Neural crest cell (in vitro differentiated cells): ENCODE results near the gene FMN1. TPM values are rescaled to one million over a fixed set of nuclear protein-coding genes. Genes with fewer than 3 reads are reported as not detected.

Experiments
- DNase-seq: peaks from one replicate; pipeline ENCODE4 v3.0.0; 2021; ENCODE audit warnings: low read depth, mixed read lengths, low spot score
- H3K27ac Mint-ChIP-seq: one replicate; pipeline ENCODE4 v1.8.0; 2021; ENCODE audit warnings: mild to moderate bottlenecking, mixed read lengths; ENCODE audit not compliant: unreplicated experiment
- H3K27me3 Mint-ChIP-seq: 2 replicates; pipeline ENCODE4 v1.8.0; 2021; ENCODE audit warnings: low read depth, mild to moderate bottlenecking, mixed read lengths
- H3K36me3 Mint-ChIP-seq: 2 replicates; pipeline ENCODE4 v1.8.0; 2021; ENCODE audit warnings: low read depth, mild to moderate bottlenecking, mixed read lengths
- H3K4me1 Mint-ChIP-seq: 2 replicates; pipeline ENCODE4 v1.8.0; 2021; ENCODE audit warnings: mixed read lengths
- H3K4me3 Mint-ChIP-seq: one replicate; pipeline ENCODE4 v1.8.0; 2021; ENCODE audit warnings: mild to moderate bottlenecking, mixed read lengths
- H3K9me3 Mint-ChIP-seq: 2 replicates; pipeline ENCODE4 v1.8.0; 2021; ENCODE audit warnings: mixed read lengths
- CTCF ChIP-seq: fragments of 200-600 bp; sonication (generic); conservative IDR thresholded peaks from 2 replicates; pipeline ENCODE4 v1.5.0; 2021; ENCODE audit warnings: antibody characterized with exemption, mild to moderate bottlenecking
- total RNA-seq: library from RNA; stranded (reverse); gene quantifications from 2 replicates; pipeline ENCODE4 v1.2.1, GENCODE V29; 2021

The FMN1 gene
- total RNA-seq, 1 donor from 2014 or later: 0.70 TPM

- Mint-ChIP-seq H3K4me3 (no peak overlapping the region), H3K4me1 (no peaks in the 10 kb centered on the region), H3K27me3 (no peaks in the 10 kb centered on the region), H3K9me3 (peaks cover 3% of the 10 kb centered on the region), H3K36me3 (no peaks in the 10 kb centered on the region), H3K27ac (no peak overlapping the region)
- no peak for TF ChIP-seq CTCF
- no peak for DNase-seq
Observed at GRCh38 chr15:32787949-32788348, 406.6 kb downstream of the FMN1 start.

GRCh38 chr15:32786906-32787305 lies 407.6 kb downstream of the FMN1 start:
- Mint-ChIP-seq H3K4me3 (no peak overlapping the region), H3K27me3 (no peaks in the 10 kb centered on the region), H3K36me3 (no peaks in the 10 kb centered on the region), H3K9me3 (peaks cover 2% of the 10 kb centered on the region), H3K4me1 (peaks cover 2% of the 10 kb centered on the region), H3K27ac (no peak overlapping the region)
- TF ChIP-seq CTCF: no peak
- DNase-seq: no peak

- no peak overlapping the region for H3K27ac Mint-ChIP-seq
- TF ChIP-seq CTCF: no peak
- no peaks in the 10 kb centered on the region for H3K27me3 Mint-ChIP-seq
- H3K36me3 Mint-ChIP-seq: no peaks in the 10 kb centered on the region
- H3K4me3 Mint-ChIP-seq: no peak overlapping the region
- DNase-seq: no peak
- peaks cover 5% of the 10 kb centered on the region for H3K4me1 Mint-ChIP-seq
- no peaks in the 10 kb centered on the region for H3K9me3 Mint-ChIP-seq
Observed at GRCh38 chr15:32784581-32784980, 409.9 kb downstream of the FMN1 start.

- H3K4me3 Mint-ChIP-seq: no peak overlapping the region
- H3K27ac Mint-ChIP-seq: no peak overlapping the region
- H3K9me3 Mint-ChIP-seq: no peaks in the 10 kb centered on the region
- no peaks in the 10 kb centered on the region for H3K36me3 Mint-ChIP-seq
- H3K27me3 Mint-ChIP-seq: no peaks in the 10 kb centered on the region
- no peak for TF ChIP-seq CTCF
- no peak for DNase-seq
- H3K4me1 Mint-ChIP-seq: peaks cover 5% of the 10 kb centered on the region
Observed at GRCh38 chr15:32781781-32782180, 412.7 kb downstream of the FMN1 start.

- H3K36me3 Mint-ChIP-seq: no peaks in the 10 kb centered on the region
- peaks cover 18% of the 10 kb centered on the region for H3K4me1 Mint-ChIP-seq
- DNase-seq: no peak
- peaks cover 4% of the 10 kb centered on the region for H3K9me3 Mint-ChIP-seq
- TF ChIP-seq CTCF: no peak
- no peaks in the 10 kb centered on the region for H3K27me3 Mint-ChIP-seq
- no peak overlapping the region for H3K4me3 Mint-ChIP-seq
- no peak overlapping the region for H3K27ac Mint-ChIP-seq
Observed at GRCh38 chr15:32778391-32779176, 415.9 kb downstream of the FMN1 start.
